Gastroesophageal sphincter (tissue), 4 donors: ENCODE data around the gene COL19A1. TPM values are rescaled to one million over a fixed set of nuclear protein-coding genes. Genes with fewer than 3 reads are reported as not detected.

Experiments
- ATAC-seq: fragments of 150-250 bp; one replicate; pipeline ENCODE4 v1.9.1; 2016; ENCODE audit warnings: mild to moderate bottlenecking, moderate library complexity
- H3K27ac ChIP-seq, 4 donors: fragments of 200-600 bp; sonication (generic) in 3 of 4; 1 replicate in 3 of 4; 2 replicates in 1 of 4; pipeline ENCODE4 v1.5.1; 2016 to 2019
- H3K27me3 ChIP-seq: fragments of 200-600 bp; sonication (generic); one replicate; pipeline ENCODE4 v1.5.1; 2019
- H3K36me3 ChIP-seq, 2 donors: fragments of 200-600 bp; sonication (generic); one replicate each; pipeline ENCODE4 v1.5.1; 2019; ENCODE audit warnings: control low read depth in 1 of 2
- H3K4me1 ChIP-seq, 3 donors: fragments of 200-600 bp; sonication (generic); 1 replicate in 2 of 3; 2 replicates in 1 of 3; pipeline ENCODE4 v1.5.1; 2016 to 2019; ENCODE audit warnings: control low read depth in 2 of 3
- H3K4me3 ChIP-seq, 2 donors: fragments of 200-600 bp; sonication (generic); one replicate each; pipeline ENCODE4 v1.5.1; 2019; ENCODE audit warnings: mild to moderate bottlenecking in 1 of 2, moderate library complexity in 1 of 2
- H3K9me3 ChIP-seq, 3 donors: fragments of 200-600 bp; sonication (generic); one replicate each; pipeline ENCODE4 v1.5.1; 2017 to 2019; ENCODE audit warnings: control low read depth in 2 of 3
- EP300 ChIP-seq: sonication (generic); formaldehyde crosslinking; IDR thresholded peaks from one replicate; pipeline ENCODE4 v1.6.1; 2017; ENCODE audit warnings: antibody characterized with exemption, mild to moderate bottlenecking
- POLR2A ChIP-seq, 2 donors: fragments of 450-650 bp; IDR thresholded peaks; one replicate each; pipeline ENCODE4 v1.6.1; 2017; ENCODE audit warnings: antibody characterized with exemption in 2 of 2, mild to moderate bottlenecking in 2 of 2, moderate library complexity in 1 of 2
- POLR2AphosphoS5 ChIP-seq: sonication (generic); formaldehyde crosslinking; IDR thresholded peaks from one replicate; pipeline ENCODE4 v1.6.1; 2017; ENCODE audit warnings: antibody characterized with exemption
- WGBS, 2 donors: methylation state at CpG; one replicate each; pipeline ENCODE4 v1.1.5; 2018; ENCODE audit warnings: low coverage in 1 of 2; 5-methylcytosine and 5-hydroxymethylcytosine counted together
- total RNA-seq, 4 donors: library from RNA; depleted of rRNA; stranded (reverse); fragments of >200 nt; gene quantifications; one replicate each; pipeline ENCODE4 v1.1.0, GENCODE V29; 2016
- TF ChIP-seq, protein P1 (sequence below), 4 experiments: fragments of 200-600 bp in 2 of 4; fragments of 450-650 bp in 2 of 4; sonication (generic) in 1 of 4; IDR thresholded peaks; one replicate each; pipeline ENCODE4 v1.5.1; 2017 to 2019; ENCODE audit warnings: antibody characterized with exemption in 4 of 4, mild to moderate bottlenecking in 2 of 4, moderate library complexity in 2 of 4

Gene COL19A1
- 10 to 100 TPM in 1 of 4 donors, 1 to 10 TPM in 3; 3.7 to 15.6 (median 6.5) TPM for total RNA-seq

DNA sequence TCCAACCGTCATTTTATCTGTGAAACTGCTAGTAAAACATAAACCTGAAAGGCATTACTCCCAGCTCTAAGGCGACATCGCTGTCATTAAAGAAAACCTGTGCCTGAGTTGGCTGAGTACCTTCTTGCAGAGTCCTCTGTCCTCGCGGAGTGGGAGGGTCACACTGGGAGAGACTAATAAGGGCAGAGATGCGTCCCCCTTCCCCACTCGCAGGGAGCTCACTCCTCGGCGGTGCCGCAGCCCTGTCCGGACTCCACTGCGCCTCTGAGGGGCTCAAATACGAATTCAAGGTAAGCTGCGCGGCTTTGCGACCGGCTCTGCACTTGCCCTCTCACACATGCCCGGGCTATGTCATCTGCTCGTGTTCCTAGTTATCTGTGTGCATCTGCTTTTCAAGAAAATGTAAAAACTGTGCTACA lies at the start of gene COL19A1:
COL19A1 (plus strand) TSS at position 206 of the 419 bp plus-strand sequence. CDS start 13,012 bp downstream, outside the sequence.
- Histone ChIP-seq H3K36me3 (no peaks in the 10 kb centered on the region), H3K27ac (peak within 1 kb of the TSS in 3 of 4 donors; percentile 43 to 77 (median 66)), H3K4me1 (peaks cover 0 to 23% (median 0%) of the 10 kb centered on the region in 3 donors), H3K4me3 (peak within 1 kb of the TSS; percentile 70 to 81), H3K9me3 (no peaks in the 10 kb centered on the region), H3K27me3 (no peaks in the 10 kb centered on the region)
- peak; percentile 38 for ATAC-seq
- 0 to 4% methylated on average over 1 to 12 of the region's 19 CpGs for WGBS, 2 donors
- TF ChIP-seq POLR2AphosphoS5 (no peak), POLR2A (IDR thresholded peaks at IDR 0.05) (no peak), EP300 (no peak)
- TF ChIP-seq, protein P1, sequence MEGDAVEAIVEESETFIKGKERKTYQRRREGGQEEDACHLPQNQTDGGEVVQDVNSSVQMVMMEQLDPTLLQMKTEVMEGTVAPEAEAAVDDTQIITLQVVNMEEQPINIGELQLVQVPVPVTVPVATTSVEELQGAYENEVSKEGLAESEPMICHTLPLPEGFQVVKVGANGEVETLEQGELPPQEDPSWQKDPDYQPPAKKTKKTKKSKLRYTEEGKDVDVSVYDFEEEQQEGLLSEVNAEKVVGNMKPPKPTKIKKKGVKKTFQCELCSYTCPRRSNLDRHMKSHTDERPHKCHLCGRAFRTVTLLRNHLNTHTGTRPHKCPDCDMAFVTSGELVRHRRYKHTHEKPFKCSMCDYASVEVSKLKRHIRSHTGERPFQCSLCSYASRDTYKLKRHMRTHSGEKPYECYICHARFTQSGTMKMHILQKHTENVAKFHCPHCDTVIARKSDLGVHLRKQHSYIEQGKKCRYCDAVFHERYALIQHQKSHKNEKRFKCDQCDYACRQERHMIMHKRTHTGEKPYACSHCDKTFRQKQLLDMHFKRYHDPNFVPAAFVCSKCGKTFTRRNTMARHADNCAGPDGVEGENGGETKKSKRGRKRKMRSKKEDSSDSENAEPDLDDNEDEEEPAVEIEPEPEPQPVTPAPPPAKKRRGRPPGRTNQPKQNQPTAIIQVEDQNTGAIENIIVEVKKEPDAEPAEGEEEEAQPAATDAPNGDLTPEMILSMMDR (IDR thresholded peaks at IDR 0.05), result no peak

DNA sequence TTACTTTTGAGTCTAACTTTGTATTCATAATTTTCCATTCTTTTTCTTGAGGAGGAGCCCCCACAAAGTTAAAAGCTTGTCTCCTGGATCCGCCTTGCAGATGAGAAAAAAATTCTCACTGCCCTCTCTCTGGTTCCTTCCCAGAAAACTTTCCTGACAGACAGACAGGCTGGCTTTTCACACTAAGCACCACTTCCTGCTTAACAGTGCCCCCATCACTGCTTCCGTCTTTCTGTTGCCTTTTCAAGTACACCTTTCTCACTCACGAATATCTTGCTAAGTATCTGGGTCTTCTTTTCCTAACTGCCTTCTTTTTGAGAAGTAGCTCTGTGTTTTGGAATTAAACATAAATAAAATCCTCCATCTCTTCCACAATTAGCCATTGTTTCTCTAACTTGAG lies 49.8 kb upstream of the COL19A1 start:
- no peak for ATAC-seq
- Histone ChIP-seq H3K4me1 (no peaks in the 10 kb centered on the region), H3K36me3 (no peaks in the 10 kb centered on the region), H3K4me3 (no peak overlapping the region), H3K9me3 (no peaks in the 10 kb centered on the region), H3K27me3 (no peaks in the 10 kb centered on the region), H3K27ac (no peak overlapping the region)
- TF ChIP-seq POLR2AphosphoS5 (no peak), EP300 (no peak), POLR2A (IDR thresholded peaks at IDR 0.05) (no peak)
- TF ChIP-seq, protein P1 (IDR thresholded peaks at IDR 0.05), result no peak
- 44 to 64% methylated on average over 3 of the region's 3 CpGs for WGBS, 2 donors

DNA sequence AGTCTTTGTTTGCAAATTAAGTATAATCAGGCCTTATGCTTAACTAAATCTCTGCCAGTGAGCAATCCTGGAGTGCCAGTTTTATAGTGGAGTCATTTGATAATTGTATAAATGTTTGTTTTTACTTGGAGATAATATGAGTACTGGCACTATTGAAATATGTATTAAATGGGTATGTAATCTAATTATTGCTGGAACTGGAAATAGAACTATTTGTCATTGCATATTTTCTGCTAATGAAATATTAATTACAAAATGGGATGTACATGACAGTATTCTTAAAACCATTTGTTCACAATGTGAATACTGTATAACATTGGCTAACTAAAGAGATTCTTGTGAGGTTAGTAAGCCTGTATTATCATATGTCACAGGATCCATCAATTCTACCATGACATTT lies 49.0 kb upstream of the COL19A1 start:
- Histone ChIP-seq H3K27ac (no peak overlapping the region), H3K27me3 (no peaks in the 10 kb centered on the region), H3K36me3 (no peaks in the 10 kb centered on the region), H3K4me1 (no peaks in the 10 kb centered on the region), H3K9me3 (no peaks in the 10 kb centered on the region), H3K4me3 (no peak overlapping the region)
- no peak for ATAC-seq
- TF ChIP-seq POLR2A (IDR thresholded peaks at IDR 0.05), result no peak
- TF ChIP-seq, protein P1 (IDR thresholded peaks at IDR 0.05), result no peak
- TF ChIP-seq POLR2AphosphoS5, result no peak
- no peak for TF ChIP-seq EP300

DNA sequence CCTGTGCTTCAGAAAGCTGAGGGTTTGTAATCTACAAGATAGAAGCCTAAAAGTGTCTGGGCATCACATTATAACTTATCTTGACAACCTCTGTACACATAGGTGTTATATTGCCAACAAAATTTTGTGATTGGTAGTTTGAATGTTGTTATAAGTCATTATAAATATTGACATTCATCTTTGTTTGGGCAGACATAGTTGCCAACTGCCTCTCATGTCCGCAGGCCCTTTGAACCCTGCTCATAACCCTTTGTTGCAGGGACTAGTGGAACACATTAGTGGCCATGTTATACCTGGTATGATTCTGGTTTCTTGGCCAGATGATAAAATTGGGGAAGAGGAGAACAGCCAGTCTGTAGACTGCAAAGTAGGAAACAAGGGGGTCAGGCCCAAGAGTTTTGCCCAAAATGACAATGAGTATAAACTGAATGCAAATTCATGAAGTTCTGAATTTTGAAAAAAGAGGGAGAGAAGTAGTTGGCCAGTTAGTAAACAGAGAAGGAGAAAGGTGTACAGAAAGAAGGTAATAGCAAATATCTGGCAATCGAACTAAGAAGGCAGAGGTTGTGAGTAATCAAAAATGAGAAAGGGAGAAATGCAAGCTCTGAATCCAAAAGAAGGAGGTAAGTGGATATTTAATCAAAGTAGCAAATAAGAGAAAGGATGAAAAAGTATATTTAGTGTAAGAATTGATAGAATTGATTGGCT lies 48.0 kb upstream of the COL19A1 start:
- TF ChIP-seq, protein P1 (IDR thresholded peaks at IDR 0.05), result no peak
- Histone ChIP-seq H3K27me3 (no peaks in the 10 kb centered on the region), H3K36me3 (no peaks in the 10 kb centered on the region), H3K27ac (no peak overlapping the region), H3K9me3 (no peaks in the 10 kb centered on the region), H3K4me3 (no peak overlapping the region), H3K4me1 (no peaks in the 10 kb centered on the region)
- no peak for ATAC-seq
- 71 to 100% methylated on average over 1 to 2 of the region's 2 CpGs for WGBS, 2 donors

DNA sequence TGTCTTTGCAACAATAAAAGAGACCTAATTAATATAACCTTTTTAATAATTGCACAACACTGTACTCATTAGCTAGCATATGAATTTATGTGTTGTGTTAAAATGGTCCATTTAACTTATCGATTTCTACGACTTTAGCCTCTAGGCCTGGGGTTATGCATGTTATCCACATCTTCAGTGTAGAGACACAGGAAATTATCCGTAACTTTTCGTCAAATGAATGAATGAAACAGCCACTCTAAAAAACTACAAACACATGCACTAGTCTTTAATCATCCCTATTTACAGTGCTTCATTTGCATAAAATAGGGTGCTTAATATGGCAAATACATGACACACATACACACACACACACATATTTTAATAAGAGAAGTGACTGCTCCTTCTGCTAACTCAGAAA lies 47.2 kb upstream of the COL19A1 start:
- WGBS, 2 donors, result 96 to 98% methylated on average over 4 of the region's 4 CpGs
- H3K4me1 ChIP-seq, result no peaks in the 10 kb centered on the region
- H3K4me3 ChIP-seq, result no peak overlapping the region
- no peaks in the 10 kb centered on the region for H3K27me3 ChIP-seq
- H3K36me3 ChIP-seq, result no peaks in the 10 kb centered on the region
- no peak for ATAC-seq
- no peak overlapping the region for H3K27ac ChIP-seq
- TF ChIP-seq POLR2AphosphoS5, result no peak
- H3K9me3 ChIP-seq, result no peaks in the 10 kb centered on the region
